Left ventricle myocardium inferior (tissue), 1 donor: ENCODE data around the gene GMCL2. TPM values are rescaled to one million over a fixed set of nuclear protein-coding genes. Genes with fewer than 3 reads are reported as not detected.

Source experiments
- DNase-seq: peaks from one replicate; pipeline ENCODE4 v3.0.0-alpha.2; 2020
- H3K27ac ChIP-seq: fragments of 200-600 bp; replicated peaks from 2 replicates; pipeline ENCODE4 v1.8.0; 2021
- H3K27me3 ChIP-seq: fragments of 200-600 bp; 2 replicates; pipeline ENCODE4 v1.8.0; 2021; ENCODE audit warnings: low read depth
- H3K36me3 ChIP-seq: fragments of 200-600 bp; 2 replicates; pipeline ENCODE4 v1.8.0; 2021
- H3K4me1 ChIP-seq: fragments of 200-600 bp; 2 replicates; pipeline ENCODE4 v1.8.0; 2021
- H3K4me3 ChIP-seq: fragments of 200-600 bp; 2 replicates; pipeline ENCODE4 v1.8.0; 2021; ENCODE audit warnings: mild to moderate bottlenecking, moderate library complexity
- H3K9me3 ChIP-seq: fragments of 200-600 bp; replicated peaks from 2 replicates; pipeline ENCODE4 v1.8.0; 2021
- CTCF ChIP-seq: fragments of 200-600 bp; IDR thresholded peaks from 2 replicates; pipeline ENCODE4 v1.8.0; 2021; ENCODE audit warnings: antibody characterized with exemption, mild to moderate bottlenecking, borderline replicate concordance
- intact Hi-C: fragments of 100-400 bp; cut with micrococcal nuclease; formaldehyde crosslinking; loops from one replicate; pipeline ENCODE4 v1.11.0; 2022
- total RNA-seq: library from RNA; stranded (reverse); fragmentation: NEBNext Ultra II Directional; extraction: Animal tissue kit (Norgen Biotek cat#: 25700); gene quantifications from one replicate; pipeline ENCODE4 v1.2.1, GENCODE V29; 2021
- donor health status: DM: no; HTN: yes; CAD: no; lungs with severe emphysema.

GMCL2 gene
- total RNA-seq, 1 donor from 2014 or later: not detected

GRCh38 chr5:178170455-178170854 is 16.7 kb downstream of the GMCL2 start:
- H3K27ac ChIP-seq: no peak overlapping the region
- H3K36me3 ChIP-seq: no peaks in the 10 kb centered on the region
- no peaks in the 10 kb centered on the region for H3K9me3 ChIP-seq
- no peak overlapping the region for H3K4me3 ChIP-seq
- intact Hi-C loops: no loop called here
- no peaks in the 10 kb centered on the region for H3K4me1 ChIP-seq
- no peak for DNase-seq
- no peak for TF ChIP-seq CTCF
- peaks cover 26% of the 10 kb centered on the region for H3K27me3 ChIP-seq

- no peak for DNase-seq
- peak overlapping the region; percentile 29 for H3K4me3 ChIP-seq
- H3K27me3 ChIP-seq: peaks cover 62% of the 10 kb centered on the region
- H3K9me3 ChIP-seq: no peaks in the 10 kb centered on the region
- no peak overlapping the region for H3K27ac ChIP-seq
- peaks cover 8% of the 10 kb centered on the region for H3K4me1 ChIP-seq
- intact Hi-C loops: loop anchor here (2.0 kb wide), 1 partner anchor 89 kb away; no protein-coding TSS in a partner anchor
- no peaks in the 10 kb centered on the region for H3K36me3 ChIP-seq
- TF ChIP-seq CTCF: no peak
Observed at GRCh38 chr5:178165581-178165980, 21.6 kb downstream of the GMCL2 start.

- H3K4me3 ChIP-seq: peak overlapping the region; percentile 30
- peaks cover 8% of the 10 kb centered on the region for H3K4me1 ChIP-seq
- TF ChIP-seq CTCF: peak; percentile 100
- intact Hi-C loops: loop anchor here (2.0 kb wide), 1 partner anchor 87 kb away; no protein-coding TSS in a partner anchor
- no peaks in the 10 kb centered on the region for H3K36me3 ChIP-seq
- DNase-seq: peak; percentile 79
- no peak overlapping the region for H3K27ac ChIP-seq
- no peaks in the 10 kb centered on the region for H3K9me3 ChIP-seq
- H3K27me3 ChIP-seq: peaks cover 57% of the 10 kb centered on the region
Observed at GRCh38 chr5:178163772-178164735, 23.1 kb downstream of the GMCL2 start.

GRCh38 chr5:178162481-178162880 is 24.7 kb downstream of the GMCL2 start:
- Histone ChIP-seq H3K36me3 (no peaks in the 10 kb centered on the region), H3K9me3 (no peaks in the 10 kb centered on the region), H3K27ac (no peak overlapping the region), H3K4me1 (peaks cover 8% of the 10 kb centered on the region), H3K4me3 (no peak overlapping the region), H3K27me3 (peaks cover 47% of the 10 kb centered on the region)
- intact Hi-C loops: no loop called here
- DNase-seq: no peak
- no peak for TF ChIP-seq CTCF

DNA sequence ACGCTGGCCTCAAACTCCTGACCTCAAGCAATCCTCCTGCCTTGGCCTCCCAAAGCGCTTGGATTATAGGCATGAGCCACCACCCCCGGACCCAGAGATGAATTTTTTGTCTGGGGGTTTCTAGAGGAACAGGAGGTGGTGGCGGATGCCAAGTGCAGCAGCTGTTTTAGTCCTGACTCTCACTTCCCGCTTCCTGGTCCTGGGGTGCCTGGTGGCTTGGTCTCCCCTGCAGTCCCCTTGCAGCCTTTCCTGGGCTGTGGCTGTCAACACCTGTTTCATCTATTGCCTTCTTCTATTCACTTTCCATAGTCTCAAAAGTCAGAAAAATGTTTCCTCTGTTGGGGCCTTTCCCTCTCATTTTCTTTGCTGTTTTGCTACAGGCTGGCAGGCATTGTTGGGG is 27.0 kb downstream of the GMCL2 start:
- TF ChIP-seq CTCF: no peak
- intact Hi-C loops: no loop called here

More for the DNA sequence above, 27.0 kb downstream of the GMCL2 start:
- Histone ChIP-seq H3K27me3 (peaks cover 34% of the 10 kb centered on the region), H3K36me3 (no peaks in the 10 kb centered on the region), H3K4me3 (no peak overlapping the region), H3K4me1 (peaks cover 8% of the 10 kb centered on the region), H3K27ac (no peak overlapping the region), H3K9me3 (no peaks in the 10 kb centered on the region)
- DNase-seq: no peak
